GM23338 (cell line): Measurements from ENCODE around the gene IGF1R.

Experiments used
- CREB1 ChIP-seq: fragments of 250-450 bp; sonication (Bioruptor Pico); IDR thresholded peaks from 2 replicates; pipeline ENCODE4 v1.5.0; 2020; ENCODE audit warnings: low read depth, mild to moderate bottlenecking, moderate library complexity
- CTCF ChIP-seq, 2 experiments: fragments of 200-600 bp in 1 of 2; sonication (generic) in 1 of 2; conservative IDR thresholded peaks; 2 replicates each; pipeline versions ENCODE4 v1.5.1 to v1.6.1; 2016 to 2017; ENCODE audit warnings: antibody characterized with exemption in 2 of 2, low read depth in 2 of 2, mild to moderate bottlenecking in 2 of 2, moderate library complexity in 1 of 2
- EZH2phosphoT487 ChIP-seq: fragments of 200-600 bp; sonication (generic); IDR thresholded peaks from one replicate; pipeline ENCODE4 v1.8.1; 2018; ENCODE audit warnings: antibody characterized with exemption; ENCODE audit not compliant: unreplicated experiment
- STAT1 ChIP-seq: IDR thresholded peaks from one replicate; pipeline ENCODE4 v1.6.1; 2016; ENCODE audit warnings: antibody characterized with exemption; ENCODE audit not compliant: unreplicated experiment

DNA sequence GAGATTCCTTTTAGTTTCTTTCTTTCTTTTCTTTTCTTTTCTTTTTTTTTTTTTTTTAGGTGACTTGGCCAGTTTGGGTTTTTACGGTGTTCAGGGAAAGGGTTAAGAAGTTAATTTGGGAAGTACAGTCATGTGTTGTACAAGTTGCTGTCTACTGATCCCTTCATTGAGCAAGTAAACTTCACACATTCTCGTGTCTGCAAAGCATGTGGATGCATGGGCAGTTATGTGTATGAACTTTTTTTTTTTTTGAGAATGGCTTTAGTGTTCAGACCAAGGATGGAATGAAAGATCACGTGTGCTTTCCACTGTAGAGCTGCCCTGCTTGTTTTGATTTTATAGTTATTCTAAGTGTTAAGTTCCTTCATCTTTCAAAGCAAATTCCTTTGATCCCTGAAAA lies 227.0 kb downstream of the IGF1R start:
- no peak for TF ChIP-seq EZH2phosphoT487
- no peak for TF ChIP-seq CTCF (conservative IDR thresholded peaks at IDR 0.05; ENCODE audit: low read depth in 2 of 2)
- TF ChIP-seq STAT1, result no peak
- TF ChIP-seq CREB1 (CRISPR knock-in tag), result no peak
